ENCODE measurements around the gene RNF166. TPM values are rescaled to one million over a fixed set of nuclear protein-coding genes. Genes with fewer than 3 reads are reported as not detected.

The RNF166 gene
- total and polyA plus RNA-seq, 2 of the 13 experiments (the other 11 are each of a cell fraction or from before 2014, with no cell fraction given): 21.4 to 23.0 TPM

DNA sequence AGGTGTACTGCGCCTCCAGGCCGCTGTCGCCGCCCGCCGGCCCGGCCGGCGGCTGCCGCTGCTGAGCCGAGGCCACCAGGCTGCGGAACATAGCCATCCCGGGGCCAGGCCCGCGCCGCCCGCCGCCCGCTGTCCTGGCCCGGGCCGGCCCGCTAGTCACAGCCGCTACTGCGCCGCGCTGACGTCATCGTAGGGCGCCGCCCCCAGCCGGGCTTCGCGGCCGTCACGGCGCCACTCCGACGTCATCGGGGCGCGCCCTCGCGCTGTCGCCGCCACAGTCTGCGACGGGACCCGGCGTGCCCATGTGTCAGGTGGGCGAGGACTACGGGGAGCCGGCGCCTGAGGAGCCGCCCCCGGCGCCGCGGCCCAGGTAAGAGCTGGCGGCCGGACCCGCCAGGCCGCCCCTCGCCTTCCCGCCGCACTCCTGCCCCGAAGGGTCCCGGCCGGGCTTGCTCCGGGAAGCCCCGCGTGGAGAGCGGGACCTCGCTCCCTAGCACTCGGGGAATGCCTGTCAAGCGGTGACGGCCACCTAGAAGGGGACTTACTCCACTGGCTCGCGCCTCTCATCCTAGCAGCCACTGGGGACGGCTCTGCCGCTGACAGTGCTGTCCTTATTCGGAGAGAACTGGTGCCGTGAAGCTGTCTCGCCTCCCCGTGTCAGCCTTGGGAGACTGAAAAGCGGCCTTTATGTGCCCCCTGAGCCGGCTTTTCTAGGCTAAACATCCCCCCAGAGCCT, at the start of gene RNF166, which contains the start of gene CTU2 (continued):
- TF ChIP-seq, protein P1, sequence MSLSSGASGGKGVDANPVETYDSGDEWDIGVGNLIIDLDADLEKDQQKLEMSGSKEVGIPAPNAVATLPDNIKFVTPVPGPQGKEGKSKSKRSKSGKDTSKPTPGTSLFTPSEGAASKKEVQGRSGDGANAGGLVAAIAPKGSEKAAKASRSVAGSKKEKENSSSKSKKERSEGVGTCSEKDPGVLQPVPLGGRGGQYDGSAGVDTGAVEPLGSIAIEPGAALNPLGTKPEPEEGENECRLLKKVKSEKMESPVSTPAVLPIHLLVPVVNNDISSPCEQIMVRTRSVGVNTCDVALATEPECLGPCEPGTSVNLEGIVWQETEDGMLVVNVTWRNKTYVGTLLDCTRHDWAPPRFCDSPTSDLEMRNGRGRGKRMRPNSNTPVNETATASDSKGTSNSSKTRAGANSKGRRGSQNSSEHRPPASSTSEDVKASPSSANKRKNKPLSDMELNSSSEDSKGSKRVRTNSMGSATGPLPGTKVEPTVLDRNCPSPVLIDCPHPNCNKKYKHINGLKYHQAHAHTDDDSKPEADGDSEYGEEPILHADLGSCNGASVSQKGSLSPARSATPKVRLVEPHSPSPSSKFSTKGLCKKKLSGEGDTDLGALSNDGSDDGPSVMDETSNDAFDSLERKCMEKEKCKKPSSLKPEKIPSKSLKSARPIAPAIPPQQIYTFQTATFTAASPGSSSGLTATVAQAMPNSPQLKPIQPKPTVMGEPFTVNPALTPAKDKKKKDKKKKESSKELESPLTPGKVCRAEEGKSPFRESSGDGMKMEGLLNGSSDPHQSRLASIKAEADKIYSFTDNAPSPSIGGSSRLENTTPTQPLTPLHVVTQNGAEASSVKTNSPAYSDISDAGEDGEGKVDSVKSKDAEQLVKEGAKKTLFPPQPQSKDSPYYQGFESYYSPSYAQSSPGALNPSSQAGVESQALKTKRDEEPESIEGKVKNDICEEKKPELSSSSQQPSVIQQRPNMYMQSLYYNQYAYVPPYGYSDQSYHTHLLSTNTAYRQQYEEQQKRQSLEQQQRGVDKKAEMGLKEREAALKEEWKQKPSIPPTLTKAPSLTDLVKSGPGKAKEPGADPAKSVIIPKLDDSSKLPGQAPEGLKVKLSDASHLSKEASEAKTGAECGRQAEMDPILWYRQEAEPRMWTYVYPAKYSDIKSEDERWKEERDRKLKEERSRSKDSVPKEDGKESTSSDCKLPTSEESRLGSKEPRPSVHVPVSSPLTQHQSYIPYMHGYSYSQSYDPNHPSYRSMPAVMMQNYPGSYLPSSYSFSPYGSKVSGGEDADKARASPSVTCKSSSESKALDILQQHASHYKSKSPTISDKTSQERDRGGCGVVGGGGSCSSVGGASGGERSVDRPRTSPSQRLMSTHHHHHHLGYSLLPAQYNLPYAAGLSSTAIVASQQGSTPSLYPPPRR (CRISPR knock-in tag; IDR thresholded peaks at IDR 0.05; ENCODE audit: borderline replicate concordance): no peak
- TF ChIP-seq ZNF660 (CRISPR knock-in tag; IDR thresholded peaks at IDR 0.05; ENCODE audit: borderline replicate concordance, low read depth) (no peak), ZBTB7B (CRISPR knock-in tag; IDR thresholded peaks at IDR 0.05) (peak; percentile 47), RFXAP (CRISPR knock-in tag; IDR thresholded peaks at IDR 0.05; ENCODE audit: borderline replicate concordance) (peak; percentile 92), ARNTL (CRISPR knock-in tag; IDR thresholded peaks at IDR 0.05) (peak; percentile 58; the same call in 1 of the 2 replicates), HNRNPH1 (optimal IDR thresholded peaks at IDR 0.05; ENCODE audit: low read depth, low read length) (no peak), MTF2 (CRISPR knock-in tag; IDR thresholded peaks at IDR 0.05; ENCODE audit: borderline replicate concordance) (no peak; the same call in 1 of the 2 replicates), HNRNPL (IDR thresholded peaks at IDR 0.05; ENCODE audit: low read depth, low read length) (no peak), XBP1 (CRISPR knock-in tag; IDR thresholded peaks at IDR 0.05) (no peak), ESRRA (CRISPR knock-in tag; IDR thresholded peaks at IDR 0.05; ENCODE audit: low read depth) (peak; percentile 63), FOXA1 (IDR thresholded peaks at IDR 0.05) (no peak), FOXA1 (CRISPR knock-in tag; IDR thresholded peaks at IDR 0.05) (no peak), SRSF9 (IDR thresholded peaks at IDR 0.05; ENCODE audit: borderline replicate concordance, insufficient read depth, low read depth, low read length, poor library complexity, severe bottlenecking) (no peak), ZNF772 (CRISPR knock-in tag; IDR thresholded peaks at IDR 0.05) (peak; percentile 69; the same call in 1 of the 2 replicates), SNAPC2 (CRISPR knock-in tag; IDR thresholded peaks at IDR 0.05) (0 out of 2 replicates have a peak, but pooled peaks have one; percentile 60), NFATC3 (CRISPR knock-in tag; IDR thresholded peaks at IDR 0.05) (no peak), ZNF652 (CRISPR knock-in tag; IDR thresholded peaks at IDR 0.05; ENCODE audit: borderline replicate concordance, low read depth) (no peak), ZNF839 (CRISPR knock-in tag; IDR thresholded peaks at IDR 0.05; ENCODE audit: borderline replicate concordance) (no peak), CCAR2 (optimal IDR thresholded peaks at IDR 0.05; ENCODE audit: low read depth, low read length) (no peak), CCDC6 (CRISPR knock-in tag; IDR thresholded peaks at IDR 0.05) (peak; percentile 86), RCOR2 (CRISPR knock-in tag; IDR thresholded peaks at IDR 0.05) (no peak)
- TF ChIP-seq, protein P2, sequence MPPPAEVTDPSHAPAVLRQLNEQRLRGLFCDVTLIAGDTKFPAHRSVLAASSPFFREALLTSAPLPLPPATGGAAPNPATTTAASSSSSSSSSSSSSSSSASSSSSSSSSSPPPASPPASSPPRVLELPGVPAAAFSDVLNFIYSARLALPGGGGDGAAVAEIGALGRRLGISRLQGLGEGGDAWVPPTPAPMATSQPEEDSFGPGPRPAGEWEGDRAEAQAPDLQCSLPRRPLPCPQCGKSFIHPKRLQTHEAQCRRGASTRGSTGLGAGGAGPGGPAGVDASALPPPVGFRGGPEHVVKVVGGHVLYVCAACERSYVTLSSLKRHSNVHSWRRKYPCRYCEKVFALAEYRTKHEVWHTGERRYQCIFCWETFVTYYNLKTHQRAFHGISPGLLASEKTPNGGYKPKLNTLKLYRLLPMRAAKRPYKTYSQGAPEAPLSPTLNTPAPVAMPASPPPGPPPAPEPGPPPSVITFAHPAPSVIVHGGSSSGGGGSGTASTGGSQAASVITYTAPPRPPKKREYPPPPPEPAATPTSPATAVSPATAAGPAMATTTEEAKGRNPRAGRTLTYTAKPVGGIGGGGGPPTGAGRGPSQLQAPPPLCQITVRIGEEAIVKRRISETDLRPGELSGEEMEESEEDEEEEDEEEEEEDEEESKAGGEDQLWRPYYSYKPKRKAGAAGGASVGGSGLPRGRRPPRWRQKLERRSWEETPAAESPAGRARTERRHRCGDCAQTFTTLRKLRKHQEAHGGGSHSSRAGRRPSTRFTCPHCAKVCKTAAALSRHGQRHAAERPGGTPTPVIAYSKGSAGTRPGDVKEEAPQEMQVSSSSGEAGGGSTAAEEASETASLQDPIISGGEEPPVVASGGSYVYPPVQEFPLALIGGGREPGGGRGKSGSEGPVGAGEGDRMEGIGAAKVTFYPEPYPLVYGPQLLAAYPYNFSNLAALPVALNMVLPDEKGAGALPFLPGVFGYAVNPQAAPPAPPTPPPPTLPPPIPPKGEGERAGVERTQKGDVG (CRISPR knock-in tag; IDR thresholded peaks at IDR 0.05; ENCODE audit: borderline replicate concordance): 0 out of 2 replicates have a peak, but pooled peaks have one; percentile 28
